NCI-H146 treated with DMSO at 0.1 percent for 48 hours (cell line): ENCODE results near the gene FAAP100.

ENCODE experiments used
- DNase-seq: peaks from one replicate; lab custom pipeline; 2025; ENCODE audit not compliant: unreplicated experiment; lab: John Stamatoyannopoulos, UW

The FAAP100 gene

GRCh38 chr17:81577278-81578000 lies 25.3 kb upstream of the FAAP100 start:
- no peak for DNase-seq

GRCh38 chr17:81576621-81577277 lies 24.6 kb upstream of the FAAP100 start:
- no peak for DNase-seq

GRCh38 chr17:81575836-81576235 lies 23.7 kb upstream of the FAAP100 start:
- DNase-seq, result no peak

GRCh38 chr17:81574643-81574956 lies 22.4 kb upstream of the FAAP100 start:
- no peak for DNase-seq

- DNase-seq, result no peak
Observed at GRCh38 chr17:81573794-81574642, 21.9 kb upstream of the FAAP100 start.

- no peak for DNase-seq
Observed at GRCh38 chr17:81572563-81573168, 20.5 kb upstream of the FAAP100 start.

GRCh38 chr17:81570964-81571363 lies 18.8 kb upstream of the FAAP100 start:
- no peak for DNase-seq

- DNase-seq, result no peak
Observed at GRCh38 chr17:81569986-81570514, 17.9 kb upstream of the FAAP100 start.

GRCh38 chr17:81568416-81568815 lies 16.3 kb upstream of the FAAP100 start:
- no peak for DNase-seq

- no peak for DNase-seq
Observed at GRCh38 chr17:81567191-81567590, 15.0 kb upstream of the FAAP100 start.

GRCh38 chr17:81566461-81567126 lies 14.4 kb upstream of the FAAP100 start:
- no peak for DNase-seq

- no peak for DNase-seq
Observed at GRCh38 chr17:81565231-81565630, 13.1 kb upstream of the FAAP100 start.

- no peak for DNase-seq
Observed at GRCh38 chr17:81564778-81565177, 12.6 kb upstream of the FAAP100 start.

GRCh38 chr17:81563861-81564586 lies 11.9 kb upstream of the FAAP100 start:
- no peak for DNase-seq

GRCh38 chr17:81561494-81561885 lies 9.3 kb upstream of the FAAP100 start:
- DNase-seq, result no peak

GRCh38 chr17:81558941-81559806 lies 7.0 kb upstream of the FAAP100 start:
- DNase-seq, result no peak

GRCh38 chr17:81558115-81558468 lies 5.9 kb upstream of the FAAP100 start:
- DNase-seq, result no peak

GRCh38 chr17:81557276-81558114 lies 5.3 kb upstream of the FAAP100 start:
- no peak for DNase-seq
